GM12864 (cell line): ENCODE data around the gene KCTD11.

Experiments
- DNase-seq: peaks from one replicate; pipeline ENCODE4 v3.0.0-alpha.2; 2011; ENCODE audit warnings: low read depth
- H3K4me3 ChIP-seq: 2 replicates; pipeline ENCODE4 v1.5.1; 2011; ENCODE audit warnings: mild to moderate bottlenecking, low read depth, low read length, control low read depth
- CTCF ChIP-seq: IDR thresholded peaks from 2 replicates; pipeline ENCODE4 v1.5.1; 2011; ENCODE audit warnings: low read depth, mild to moderate bottlenecking, moderate library complexity, low read length, control low read depth, inconsistent platforms; ENCODE audit errors: missing control alignments

Gene KCTD11

GRCh38 chr17:7351665-7352502 is at the start of gene KCTD11:
TSS of gene KCTD11 (plus strand) at chr17:7352162.
- DNase-seq = peak; percentile 50
- TF ChIP-seq CTCF = no peak
- H3K4me3 ChIP-seq = peak within 1 kb of the TSS; percentile 56

DNA sequence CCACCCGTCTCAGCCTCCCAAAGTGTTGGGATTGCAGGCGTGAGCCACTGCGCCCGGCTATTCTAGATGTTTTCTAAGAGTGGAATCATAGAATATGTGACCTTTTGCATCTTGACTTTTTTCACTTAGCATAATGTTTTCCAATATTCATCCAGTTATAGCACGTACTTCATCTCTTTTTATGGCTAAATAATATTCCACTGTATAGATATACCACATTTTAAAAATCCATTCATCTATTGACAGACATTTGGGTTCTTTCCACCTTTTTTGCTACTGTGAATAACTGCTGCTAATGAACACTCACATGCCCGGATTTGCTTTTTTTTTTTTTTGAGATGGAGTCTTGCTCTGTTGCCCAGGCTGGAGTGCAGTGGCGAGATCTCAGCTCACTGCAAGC is 47.8 kb upstream of the KCTD11 start:
- DNase-seq = no peak
- no peak overlapping the region for H3K4me3 ChIP-seq
- no peak for TF ChIP-seq CTCF

DNA sequence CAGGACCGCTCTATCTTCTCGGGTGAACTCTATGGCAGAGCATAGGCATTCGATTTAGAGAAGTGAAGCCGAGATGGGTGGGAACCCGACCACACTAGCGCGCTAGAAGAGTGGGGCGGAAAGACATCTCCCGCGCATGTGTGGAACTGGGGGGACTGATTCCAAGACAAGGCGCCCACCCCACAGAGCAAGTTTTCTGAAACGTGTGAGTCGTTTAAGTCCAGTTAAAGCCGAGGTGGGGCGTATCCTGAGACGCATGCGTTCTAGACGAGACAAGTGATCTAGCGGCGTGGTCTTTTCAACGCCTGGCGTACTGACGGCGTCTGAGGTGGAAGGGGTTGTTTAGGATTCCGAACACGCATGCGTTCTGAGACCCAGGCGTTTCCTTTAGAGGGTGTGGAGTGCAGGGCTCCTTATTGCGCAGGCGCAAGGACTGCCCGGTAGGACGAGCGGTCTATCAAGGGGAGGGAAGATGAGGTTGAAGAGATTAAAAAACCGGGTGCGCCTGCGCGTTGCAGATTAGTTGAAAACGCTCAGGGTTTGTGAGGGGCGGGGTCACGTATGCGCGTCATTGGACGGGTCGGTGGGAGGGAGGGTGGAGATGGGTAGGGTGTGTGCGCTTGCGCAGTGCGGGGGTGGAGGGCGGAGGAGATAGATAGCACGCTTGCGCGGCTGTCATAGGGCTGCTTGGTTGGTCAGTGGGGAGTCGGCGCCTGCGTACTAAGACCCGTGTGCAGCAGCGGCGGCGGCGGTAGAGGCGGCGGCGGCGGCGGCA is 44.9 kb upstream of the KCTD11 start, which contains the start of gene EIF5A:
Gene EIF5A (plus strand): TSS at position 718 of the 775 bp plus-strand sequence. CDS start 2,008 bp downstream, outside the sequence.
- H3K4me3 ChIP-seq = peak within 1 kb of the TSS; percentile 65
- TF ChIP-seq CTCF = no peak
- DNase-seq = peak; percentile 99

DNA sequence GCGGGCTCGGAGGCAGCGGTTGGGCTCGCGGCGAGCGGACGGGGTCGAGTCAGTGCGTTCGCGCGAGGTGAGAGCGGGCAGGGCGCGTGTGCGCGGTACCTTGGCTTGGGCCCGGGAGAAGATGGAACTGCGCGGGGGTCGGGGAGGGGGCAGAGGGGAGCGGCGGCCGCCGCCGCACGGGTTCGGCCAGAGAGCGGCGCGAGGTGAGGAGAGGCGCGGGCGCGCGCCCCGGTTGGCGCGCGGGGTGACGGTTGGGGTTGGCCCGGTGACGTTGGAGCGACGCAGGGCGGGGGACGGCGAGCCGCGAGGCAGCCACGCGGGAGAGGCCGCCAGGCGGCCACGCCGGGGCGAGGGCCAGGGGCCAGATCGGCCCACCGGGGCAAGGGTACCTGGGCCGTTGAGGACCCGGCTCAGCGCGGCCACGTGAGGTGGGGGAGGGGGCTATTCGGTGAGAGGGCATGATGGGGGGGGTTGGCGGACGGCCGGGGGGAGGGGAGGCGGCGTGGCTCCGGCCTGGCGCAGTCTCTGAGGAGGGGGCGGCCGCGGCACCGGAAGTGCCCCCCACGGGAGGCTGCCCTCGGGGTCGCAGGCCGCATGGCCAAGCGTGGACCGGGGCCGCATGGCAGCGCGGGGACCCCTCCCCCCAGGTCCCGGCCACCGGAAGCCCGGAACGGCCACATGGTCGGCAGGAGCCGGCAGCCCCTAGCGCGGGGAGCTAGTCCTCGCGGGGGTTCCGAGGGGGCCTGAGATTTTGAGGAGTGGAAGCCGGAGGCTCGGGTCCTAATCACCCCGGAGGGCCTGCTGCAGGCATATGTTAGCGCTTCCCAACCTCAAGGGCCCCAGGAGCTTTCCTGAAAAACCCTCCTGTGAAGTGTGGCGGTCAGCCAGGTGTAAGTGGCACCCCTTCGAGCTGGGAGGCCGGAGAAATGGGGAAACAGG is 44.0 kb upstream of the KCTD11 start:
- no peak for TF ChIP-seq CTCF
- peak overlapping the region; percentile 65 for H3K4me3 ChIP-seq
- no peak for DNase-seq

DNA sequence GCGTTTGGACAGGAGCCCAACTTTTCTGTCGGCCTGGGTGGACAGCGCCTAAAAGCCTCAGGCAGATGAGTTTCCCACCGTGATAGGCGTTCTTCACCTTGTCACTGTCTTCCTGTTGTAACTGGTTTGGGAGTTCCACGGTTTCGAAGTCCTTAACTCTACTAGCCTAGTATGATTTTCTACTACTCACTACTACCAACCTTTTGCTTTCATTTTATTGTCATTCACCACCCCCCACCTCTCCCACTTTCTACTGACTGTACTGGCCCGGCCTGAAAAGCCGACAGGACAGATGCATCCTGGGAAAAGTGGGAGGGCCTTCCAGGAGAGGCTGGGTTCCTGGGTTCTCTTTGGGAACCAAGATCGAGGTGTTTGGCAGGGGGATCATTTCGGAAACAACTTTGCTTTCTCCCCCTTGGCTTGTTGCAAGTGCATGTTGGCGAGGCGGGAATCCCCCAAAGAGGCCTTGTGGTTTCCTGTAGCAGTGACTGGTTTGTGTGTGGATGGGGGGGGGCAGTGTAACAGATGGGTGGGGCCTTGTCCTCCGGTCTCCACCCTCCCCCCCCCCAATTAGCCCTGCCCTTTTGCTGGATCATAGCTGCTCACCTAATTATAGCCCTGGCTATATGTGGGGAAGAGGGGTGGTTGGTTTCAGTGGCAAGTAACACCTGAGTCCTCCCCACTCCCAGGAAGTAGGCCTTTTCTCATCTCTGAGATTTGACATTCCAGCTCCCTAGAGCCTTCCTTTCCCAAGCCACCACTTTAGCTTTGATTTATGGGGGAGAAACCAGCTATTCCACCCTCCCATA is 43.1 kb upstream of the KCTD11 start:
- TF ChIP-seq CTCF = no peak
- H3K4me3 ChIP-seq = peak overlapping the region; percentile 65
- peak; percentile 81 for DNase-seq

DNA sequence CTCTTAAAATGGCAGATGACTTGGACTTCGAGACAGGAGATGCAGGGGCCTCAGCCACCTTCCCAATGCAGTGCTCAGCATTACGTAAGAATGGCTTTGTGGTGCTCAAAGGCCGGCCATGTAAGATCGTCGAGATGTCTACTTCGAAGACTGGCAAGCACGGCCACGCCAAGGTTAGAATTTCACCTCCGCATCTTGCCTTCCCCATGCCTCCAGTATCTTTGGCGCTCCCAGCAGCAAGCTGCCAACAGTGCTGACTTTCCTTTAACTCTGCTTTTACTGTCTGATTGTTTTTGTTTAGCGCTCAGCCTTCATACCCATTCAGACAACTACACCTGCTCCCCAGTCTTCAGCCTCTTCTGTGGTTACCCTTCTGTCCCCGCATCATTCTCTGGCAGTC is 42.3 kb upstream of the KCTD11 start:
- DNase-seq = no peak
- no peak for TF ChIP-seq CTCF
- peak overlapping the region; percentile 65 for H3K4me3 ChIP-seq
